ENCODE measurements around the gene BAIAP2. TPM values are rescaled to one million over a fixed set of nuclear protein-coding genes. Genes with fewer than 3 reads are reported as not detected.

Gene BAIAP2
- polyA plus RNA-seq, 1 experiment: 9.6 TPM

DNA sequence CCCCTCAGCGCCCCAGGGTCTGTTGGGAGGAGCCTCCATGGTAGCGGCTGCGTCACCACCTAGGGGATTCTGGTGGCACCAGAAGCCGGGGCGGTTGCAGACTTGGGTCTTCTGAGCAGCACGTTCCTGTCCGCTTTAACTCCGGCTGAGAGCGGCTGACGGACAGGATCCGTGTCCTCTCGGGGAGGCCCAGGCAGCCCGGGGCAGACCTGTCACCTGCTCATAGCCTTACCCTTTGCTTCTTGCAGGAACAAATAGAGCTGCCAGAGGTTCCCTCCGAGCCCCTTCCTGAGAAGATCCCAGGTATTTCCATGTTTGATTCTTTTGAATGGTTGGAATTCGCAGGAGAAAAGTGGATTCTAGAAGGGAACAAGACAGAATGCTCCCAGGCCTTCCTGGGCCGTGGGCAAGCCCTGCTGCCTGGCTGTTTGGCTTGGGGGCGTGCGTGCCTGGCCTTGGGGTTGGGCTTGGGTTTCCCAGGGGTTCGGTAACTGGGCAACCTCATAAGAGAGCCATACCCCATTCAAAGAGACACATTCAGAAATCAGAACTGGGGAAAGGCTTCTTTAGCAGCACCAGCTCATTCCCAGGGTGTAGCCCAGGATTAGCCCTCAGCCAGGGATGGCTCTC lies 36.7 kb upstream of the BAIAP2 start:
- ChIA-PET CTCF (no interaction called here), POLR2A (no interaction called here)
- TF ChIP-seq, protein P1, sequence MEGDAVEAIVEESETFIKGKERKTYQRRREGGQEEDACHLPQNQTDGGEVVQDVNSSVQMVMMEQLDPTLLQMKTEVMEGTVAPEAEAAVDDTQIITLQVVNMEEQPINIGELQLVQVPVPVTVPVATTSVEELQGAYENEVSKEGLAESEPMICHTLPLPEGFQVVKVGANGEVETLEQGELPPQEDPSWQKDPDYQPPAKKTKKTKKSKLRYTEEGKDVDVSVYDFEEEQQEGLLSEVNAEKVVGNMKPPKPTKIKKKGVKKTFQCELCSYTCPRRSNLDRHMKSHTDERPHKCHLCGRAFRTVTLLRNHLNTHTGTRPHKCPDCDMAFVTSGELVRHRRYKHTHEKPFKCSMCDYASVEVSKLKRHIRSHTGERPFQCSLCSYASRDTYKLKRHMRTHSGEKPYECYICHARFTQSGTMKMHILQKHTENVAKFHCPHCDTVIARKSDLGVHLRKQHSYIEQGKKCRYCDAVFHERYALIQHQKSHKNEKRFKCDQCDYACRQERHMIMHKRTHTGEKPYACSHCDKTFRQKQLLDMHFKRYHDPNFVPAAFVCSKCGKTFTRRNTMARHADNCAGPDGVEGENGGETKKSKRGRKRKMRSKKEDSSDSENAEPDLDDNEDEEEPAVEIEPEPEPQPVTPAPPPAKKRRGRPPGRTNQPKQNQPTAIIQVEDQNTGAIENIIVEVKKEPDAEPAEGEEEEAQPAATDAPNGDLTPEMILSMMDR (IDR thresholded peaks at IDR 0.05; ENCODE audit: low read depth, low read length): no peak
- H3K27ac ChIP-seq (ENCODE audit: low read depth, low read length): no peak overlapping the region
- no peaks in the 10 kb centered on the region for H3K9me3 ChIP-seq (ENCODE audit: control insufficient read depth, insufficient read depth, low read length)
- H3K27me3 ChIP-seq (ENCODE audit: control insufficient read depth, insufficient read depth, low read length): no peaks in the 10 kb centered on the region
- no peak for DNase-seq (ENCODE audit: low read depth, low spot score)
- no peak overlapping the region for H3K4me3 ChIP-seq (ENCODE audit: low read depth, low read length)

DNA sequence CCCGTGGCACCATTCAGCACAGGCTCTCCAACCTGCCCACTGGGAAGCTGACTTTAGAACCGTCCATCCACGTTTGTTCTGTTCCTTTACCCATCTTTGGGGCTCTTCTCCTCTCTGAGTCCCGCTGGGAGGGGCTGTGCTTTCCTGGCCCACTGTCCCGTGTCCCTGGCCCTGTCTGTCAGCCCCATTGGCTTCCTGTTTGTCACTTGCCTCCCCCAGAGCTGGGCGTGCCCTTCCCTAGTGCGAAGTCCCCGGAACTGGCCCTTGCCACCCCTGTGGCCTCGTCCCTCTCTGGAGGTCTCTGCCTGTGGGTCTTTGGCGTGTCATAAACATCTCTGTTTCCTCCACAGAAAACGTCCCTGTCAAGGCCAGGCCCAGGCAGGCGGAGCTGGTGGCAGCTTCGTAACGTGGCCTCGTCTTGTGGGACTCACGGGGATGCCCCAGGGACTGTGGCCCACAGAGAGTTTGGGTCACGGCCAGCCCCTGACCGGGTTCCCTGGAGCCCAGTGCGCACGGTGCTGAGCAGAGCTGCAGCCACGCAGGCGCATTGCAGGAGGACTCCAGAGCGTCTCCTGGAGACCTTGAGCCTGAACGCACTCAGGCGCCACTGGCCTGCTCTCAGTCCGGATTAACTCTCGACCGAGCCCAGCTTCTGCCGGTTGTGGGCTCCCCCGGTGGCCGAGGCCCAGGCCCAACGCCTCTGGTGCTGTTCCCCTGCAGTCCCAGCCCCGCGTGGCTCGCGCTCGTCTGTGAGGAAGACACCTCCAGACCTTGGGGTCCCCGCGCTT lies 36.0 kb upstream of the BAIAP2 start:
- TF ChIP-seq, protein P1 (IDR thresholded peaks at IDR 0.05; ENCODE audit: low read depth, low read length): no peak
- Histone ChIP-seq H3K27me3 (ENCODE audit: control insufficient read depth, insufficient read depth, low read length) (peaks cover 6% of the 10 kb centered on the region), H3K27ac (ENCODE audit: low read depth, low read length) (no peak overlapping the region), H3K4me3 (ENCODE audit: low read depth, low read length) (no peak overlapping the region), H3K9me3 (ENCODE audit: control insufficient read depth, insufficient read depth, low read length) (peaks cover 4% of the 10 kb centered on the region; the same call in 1 of the 2 replicates)
- ChIA-PET POLR2A (interaction anchor here (0.6 kb wide), 1 partner anchor 63 kb away, joined by 5 read pairs; no protein-coding TSS in a partner anchor), CTCF (no interaction called here)
- DNase-seq (ENCODE audit: low read depth, low spot score): no peak

DNA sequence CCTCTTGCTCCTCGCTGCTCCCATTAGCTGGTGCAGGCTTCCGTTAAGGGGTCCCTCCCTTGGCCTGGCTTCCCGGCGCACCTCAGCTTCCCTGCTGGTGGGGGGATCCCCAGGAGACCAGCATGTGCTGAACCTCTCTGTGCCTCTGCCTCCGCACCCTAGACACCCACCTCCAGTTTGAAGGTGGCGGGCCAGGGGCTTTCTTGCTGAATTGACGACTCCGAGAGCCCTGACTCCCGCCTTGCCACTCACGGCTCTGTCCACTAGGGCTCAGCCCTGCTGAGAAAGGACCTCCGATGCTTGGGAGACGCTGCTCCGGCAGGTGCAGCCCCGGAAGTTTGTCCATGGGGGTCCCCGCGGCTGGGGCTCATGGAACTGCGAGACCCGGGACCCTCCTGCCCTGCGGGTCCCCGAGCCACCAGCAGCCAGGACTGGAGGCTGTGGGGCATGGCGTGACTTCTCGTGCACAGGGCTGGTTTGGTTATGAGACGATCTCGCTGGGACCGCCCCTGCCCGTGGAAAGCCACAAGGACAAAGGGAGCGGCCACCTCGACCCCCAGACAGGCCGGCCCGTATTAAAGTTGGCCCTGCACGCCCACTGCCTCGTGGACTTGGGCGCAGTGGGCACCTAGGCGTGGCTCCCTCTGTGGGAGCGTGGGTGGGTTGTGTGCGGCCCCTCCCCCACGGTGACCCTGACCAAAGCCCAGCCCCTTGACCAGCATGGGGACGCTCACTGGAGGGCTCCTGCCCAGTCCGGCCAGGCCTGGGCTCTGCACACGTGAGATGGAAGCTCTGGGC lies 35.2 kb upstream of the BAIAP2 start:
- DNase-seq (ENCODE audit: low read depth, low spot score): no peak
- TF ChIP-seq, protein P1 (IDR thresholded peaks at IDR 0.05; ENCODE audit: low read depth, low read length): no peak
- Histone ChIP-seq H3K9me3 (ENCODE audit: control insufficient read depth, insufficient read depth, low read length) (peaks cover 4% of the 10 kb centered on the region; the same call in 1 of the 2 replicates), H3K27ac (ENCODE audit: low read depth, low read length) (no peak overlapping the region), H3K27me3 (ENCODE audit: control insufficient read depth, insufficient read depth, low read length) (peaks cover 12% of the 10 kb centered on the region), H3K4me3 (ENCODE audit: low read depth, low read length) (no peak overlapping the region)
- ChIA-PET CTCF (no interaction called here), POLR2A (interaction anchor here (0.6 kb wide), 1 partner anchor 63 kb away, joined by 5 read pairs; no protein-coding TSS in a partner anchor)

DNA sequence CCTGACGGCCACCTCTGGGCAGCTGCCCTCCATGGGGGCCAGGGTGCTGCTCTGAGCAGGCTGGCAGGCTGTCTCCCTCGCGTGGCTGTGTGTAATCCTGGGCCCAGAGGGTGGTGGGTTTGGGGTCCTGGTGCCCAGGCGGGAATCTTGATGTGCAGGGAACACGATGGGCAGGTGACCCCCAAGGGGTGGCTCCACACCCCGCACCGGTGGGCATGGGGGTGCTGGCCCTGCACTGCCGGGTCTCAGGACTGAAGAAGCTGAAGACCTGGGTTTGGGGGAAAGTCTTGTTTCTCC lies 34.7 kb upstream of the BAIAP2 start:
- ChIA-PET CTCF (no interaction called here), POLR2A (no interaction called here)
- DNase-seq (ENCODE audit: low read depth, low spot score): no peak
- Histone ChIP-seq H3K4me3 (ENCODE audit: low read depth, low read length) (no peak overlapping the region), H3K27ac (ENCODE audit: low read depth, low read length) (no peak overlapping the region), H3K9me3 (ENCODE audit: control insufficient read depth, insufficient read depth, low read length) (peaks cover 4% of the 10 kb centered on the region; the same call in 1 of the 2 replicates), H3K27me3 (ENCODE audit: control insufficient read depth, insufficient read depth, low read length) (peaks cover 15% of the 10 kb centered on the region)
- TF ChIP-seq, protein P1 (IDR thresholded peaks at IDR 0.05; ENCODE audit: low read depth, low read length): no peak

All from AG04450 (cell line).